Liver (tissue), 9 donors: ENCODE results near the gene B4GALT4. TPM values are rescaled to one million over a fixed set of nuclear protein-coding genes. Genes with fewer than 3 reads are reported as not detected.

Experiments
- DNase-seq: peaks from one replicate; pipeline ENCODE4 v3.0.0-alpha.2; 2017; ENCODE audit warnings: low spot score
- H3K27ac ChIP-seq, 2 donors: one replicate each; pipeline ENCODE4 v1.7.0; 2013; ENCODE audit warnings: inconsistent platforms in 2 of 2, low read length in 2 of 2, control low read depth in 1 of 2, low read depth in 1 of 2, mild to moderate bottlenecking in 1 of 2
- H3K27me3 ChIP-seq, 4 donors: one replicate each; pipeline versions ENCODE4 v1.6.1 to v1.7.0; 2013; ENCODE audit warnings: low read length in 3 of 4, inconsistent platforms in 1 of 4, mild to moderate bottlenecking in 1 of 4, moderate library complexity in 1 of 4; ENCODE audit not compliant: control insufficient read depth in 4 of 4, insufficient read depth in 4 of 4
- H3K36me3 ChIP-seq, 4 donors: one replicate each; pipeline versions ENCODE4 v1.6.1 to v1.7.0; 2013; ENCODE audit warnings: low read length in 3 of 4, mild to moderate bottlenecking in 3 of 4, low read depth in 1 of 4, moderate library complexity in 1 of 4; ENCODE audit not compliant: control insufficient read depth in 4 of 4, insufficient read depth in 3 of 4
- H3K4me1 ChIP-seq, 4 donors: one replicate each; pipeline versions ENCODE4 v1.6.1 to v1.7.0; 2013; ENCODE audit warnings: low read length in 3 of 4, mild to moderate bottlenecking in 3 of 4, moderate library complexity in 1 of 4; ENCODE audit not compliant: control insufficient read depth in 4 of 4, insufficient read depth in 4 of 4
- H3K4me3 ChIP-seq, 3 donors: one replicate each; pipeline versions ENCODE4 v1.6.1 to v1.7.0; 2013; ENCODE audit warnings: low read length in 3 of 3, control low read depth in 1 of 3, low read depth in 1 of 3, mild to moderate bottlenecking in 1 of 3
- H3K9ac ChIP-seq, 2 donors: one replicate each; pipeline ENCODE4 v1.7.0; 2013; ENCODE audit warnings: low read length in 2 of 2, mild to moderate bottlenecking in 2 of 2, moderate library complexity in 2 of 2, control low read depth in 1 of 2, low read depth in 1 of 2
- H3K9me3 ChIP-seq, 4 donors: one replicate each; pipeline versions ENCODE4 v1.6.1 to v1.7.0; 2013; ENCODE audit warnings: low read length in 3 of 4; ENCODE audit not compliant: control insufficient read depth in 4 of 4
- EGR1 ChIP-seq, 2 donors: IDR thresholded peaks; 2 replicates each; pipeline ENCODE4 v1.6.1; 2016 to 2018; ENCODE audit warnings: antibody characterized with exemption in 2 of 2, low read depth in 2 of 2
- FOXA1 ChIP-seq: IDR thresholded peaks from 2 replicates; pipeline ENCODE4 v1.6.1; 2016; ENCODE audit warnings: antibody characterized with exemption
- FOXA2 ChIP-seq: IDR thresholded peaks from 2 replicates; pipeline ENCODE4 v1.6.1; 2016; ENCODE audit warnings: antibody characterized with exemption
- HNF4A ChIP-seq, 2 donors: conservative IDR thresholded peaks; 2 replicates each; pipeline ENCODE4 v1.6.1; 2016; ENCODE audit warnings: antibody characterized with exemption in 2 of 2, mild to moderate bottlenecking in 2 of 2
- JUND ChIP-seq, 2 donors: IDR thresholded peaks; 2 replicates each; pipeline ENCODE4 v1.6.1; 2016; ENCODE audit warnings: antibody characterized with exemption in 2 of 2
- NR2F2 ChIP-seq: IDR thresholded peaks from 2 replicates; pipeline ENCODE4 v1.6.1; 2016; ENCODE audit warnings: antibody characterized with exemption
- RAD21 ChIP-seq, 2 donors: IDR thresholded peaks; 2 replicates each; pipeline ENCODE4 v1.6.1; 2016; ENCODE audit warnings: antibody characterized with exemption in 2 of 2, mild to moderate bottlenecking in 2 of 2
- RXRA ChIP-seq, 2 donors: IDR thresholded peaks; 2 replicates each; pipeline ENCODE4 v1.6.1; 2017 to 2018; ENCODE audit warnings: antibody characterized with exemption in 2 of 2, mild to moderate bottlenecking in 1 of 2
- SP1 ChIP-seq: IDR thresholded peaks from 2 replicates; pipeline ENCODE4 v1.6.1; 2018; ENCODE audit warnings: antibody characterized with exemption, mild to moderate bottlenecking
- TAF1 ChIP-seq: conservative IDR thresholded peaks from 2 replicates; pipeline ENCODE4 v1.6.1; 2016; ENCODE audit warnings: antibody characterized with exemption, mild to moderate bottlenecking
- YY1 ChIP-seq: IDR thresholded peaks from 2 replicates; pipeline ENCODE4 v1.6.1; 2016; ENCODE audit warnings: antibody characterized with exemption, mild to moderate bottlenecking
- WGBS: extraction: QIAGEN DNeasy Blood & Tissue Kit; methylation state at CpG from one replicate; pipeline ENCODE4 v1.1.7; 2013; 5-methylcytosine and 5-hydroxymethylcytosine counted together
- polyA plus RNA-seq, 2 donors: library from polyadenylated mRNA; stranded (reverse) in 1 of 2; unstranded in 1 of 2; fragments of 200-250 nt in 1 of 2; fragments of >200 nt in 1 of 2; fragmentation: Nextera tagmentation in 1 of 2; extraction: Ambion mirVana in 1 of 2; gene quantifications; one replicate each; pipeline versions ENCODE4 v1.2.1 to v1.2.3, GENCODE V29; 2013 to 2015
- total RNA-seq, 2 donors: library from RNA; depleted of rRNA; stranded (reverse); fragments of >200 nt; gene quantifications; one replicate each; pipeline ENCODE4 v1.2.3, GENCODE V29; 2014
- TF ChIP-seq, protein P1 (sequence below): fragments of 150-350 bp; IDR thresholded peaks from 2 replicates; pipeline ENCODE4 v1.5.1; 2017; ENCODE audit warnings: improper control_type of control experiment, low read depth, low read length; ENCODE audit not compliant: missing input control
- TF ChIP-seq, protein P2 (sequence below): IDR thresholded peaks from 2 replicates; pipeline ENCODE4 v1.6.1; 2016; ENCODE audit warnings: antibody characterized with exemption, mild to moderate bottlenecking
- TF ChIP-seq, protein P3 (sequence below): IDR thresholded peaks from 2 replicates; pipeline ENCODE4 v1.6.1; 2016; ENCODE audit warnings: antibody characterized with exemption
- TF ChIP-seq, protein P4 (sequence below): IDR thresholded peaks from 2 replicates; pipeline ENCODE4 v1.6.1; 2016; ENCODE audit warnings: antibody characterized with exemption
- TF ChIP-seq, protein P5 (sequence below): IDR thresholded peaks from 2 replicates; pipeline ENCODE4 v1.6.1; 2016; ENCODE audit warnings: antibody characterized with exemption
- donor health status: healthy.
- donor health status: healthy.
- donor health status: healthy.
- donor health status: healthy.
- donor health status: healthy.

Gene B4GALT4
- total and polyA plus RNA-seq, 4 donors: 9.3 to 14.6 (median 10.5) TPM

DNA sequence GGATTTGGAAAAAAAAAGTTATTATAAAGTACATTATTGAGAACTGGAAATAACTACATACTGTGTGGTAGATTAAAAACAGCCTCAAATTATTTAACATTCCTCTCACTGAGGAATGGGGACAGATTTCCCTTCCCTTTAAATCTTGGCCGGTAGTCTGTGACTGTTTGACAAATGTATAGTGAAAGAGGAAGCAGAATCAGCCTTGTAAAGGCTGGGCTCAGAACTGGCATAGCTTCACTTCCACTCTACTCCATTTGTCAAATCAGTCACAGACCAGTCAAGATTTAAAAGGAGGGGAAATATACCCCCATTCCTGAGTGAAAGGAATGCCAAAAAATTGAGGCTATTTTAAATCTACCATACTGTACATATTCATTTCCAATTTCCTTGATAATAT, 18.2 kb upstream of the B4GALT4 start:
- DNase-seq: no peak
- H3K9ac ChIP-seq: no peak overlapping the region
- 45% methylated on average over 1 of the region's 1 CpG for WGBS
- H3K36me3 ChIP-seq: no peaks in the 10 kb centered on the region
- H3K27me3 ChIP-seq: no peaks in the 10 kb centered on the region
- no peaks in the 10 kb centered on the region for H3K4me1 ChIP-seq
- H3K9me3 ChIP-seq: no peaks in the 10 kb centered on the region
- H3K4me3 ChIP-seq: no peak overlapping the region
- TF ChIP-seq, protein P1, sequence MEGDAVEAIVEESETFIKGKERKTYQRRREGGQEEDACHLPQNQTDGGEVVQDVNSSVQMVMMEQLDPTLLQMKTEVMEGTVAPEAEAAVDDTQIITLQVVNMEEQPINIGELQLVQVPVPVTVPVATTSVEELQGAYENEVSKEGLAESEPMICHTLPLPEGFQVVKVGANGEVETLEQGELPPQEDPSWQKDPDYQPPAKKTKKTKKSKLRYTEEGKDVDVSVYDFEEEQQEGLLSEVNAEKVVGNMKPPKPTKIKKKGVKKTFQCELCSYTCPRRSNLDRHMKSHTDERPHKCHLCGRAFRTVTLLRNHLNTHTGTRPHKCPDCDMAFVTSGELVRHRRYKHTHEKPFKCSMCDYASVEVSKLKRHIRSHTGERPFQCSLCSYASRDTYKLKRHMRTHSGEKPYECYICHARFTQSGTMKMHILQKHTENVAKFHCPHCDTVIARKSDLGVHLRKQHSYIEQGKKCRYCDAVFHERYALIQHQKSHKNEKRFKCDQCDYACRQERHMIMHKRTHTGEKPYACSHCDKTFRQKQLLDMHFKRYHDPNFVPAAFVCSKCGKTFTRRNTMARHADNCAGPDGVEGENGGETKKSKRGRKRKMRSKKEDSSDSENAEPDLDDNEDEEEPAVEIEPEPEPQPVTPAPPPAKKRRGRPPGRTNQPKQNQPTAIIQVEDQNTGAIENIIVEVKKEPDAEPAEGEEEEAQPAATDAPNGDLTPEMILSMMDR: no peak
- no peak for TF ChIP-seq JUND (IDR thresholded peaks at IDR 0.05)
- TF ChIP-seq NR2F2: no peak
- TF ChIP-seq RXRA (IDR thresholded peaks at IDR 0.05): no peak
- TF ChIP-seq FOXA1: no peak
- TF ChIP-seq, protein P2, sequence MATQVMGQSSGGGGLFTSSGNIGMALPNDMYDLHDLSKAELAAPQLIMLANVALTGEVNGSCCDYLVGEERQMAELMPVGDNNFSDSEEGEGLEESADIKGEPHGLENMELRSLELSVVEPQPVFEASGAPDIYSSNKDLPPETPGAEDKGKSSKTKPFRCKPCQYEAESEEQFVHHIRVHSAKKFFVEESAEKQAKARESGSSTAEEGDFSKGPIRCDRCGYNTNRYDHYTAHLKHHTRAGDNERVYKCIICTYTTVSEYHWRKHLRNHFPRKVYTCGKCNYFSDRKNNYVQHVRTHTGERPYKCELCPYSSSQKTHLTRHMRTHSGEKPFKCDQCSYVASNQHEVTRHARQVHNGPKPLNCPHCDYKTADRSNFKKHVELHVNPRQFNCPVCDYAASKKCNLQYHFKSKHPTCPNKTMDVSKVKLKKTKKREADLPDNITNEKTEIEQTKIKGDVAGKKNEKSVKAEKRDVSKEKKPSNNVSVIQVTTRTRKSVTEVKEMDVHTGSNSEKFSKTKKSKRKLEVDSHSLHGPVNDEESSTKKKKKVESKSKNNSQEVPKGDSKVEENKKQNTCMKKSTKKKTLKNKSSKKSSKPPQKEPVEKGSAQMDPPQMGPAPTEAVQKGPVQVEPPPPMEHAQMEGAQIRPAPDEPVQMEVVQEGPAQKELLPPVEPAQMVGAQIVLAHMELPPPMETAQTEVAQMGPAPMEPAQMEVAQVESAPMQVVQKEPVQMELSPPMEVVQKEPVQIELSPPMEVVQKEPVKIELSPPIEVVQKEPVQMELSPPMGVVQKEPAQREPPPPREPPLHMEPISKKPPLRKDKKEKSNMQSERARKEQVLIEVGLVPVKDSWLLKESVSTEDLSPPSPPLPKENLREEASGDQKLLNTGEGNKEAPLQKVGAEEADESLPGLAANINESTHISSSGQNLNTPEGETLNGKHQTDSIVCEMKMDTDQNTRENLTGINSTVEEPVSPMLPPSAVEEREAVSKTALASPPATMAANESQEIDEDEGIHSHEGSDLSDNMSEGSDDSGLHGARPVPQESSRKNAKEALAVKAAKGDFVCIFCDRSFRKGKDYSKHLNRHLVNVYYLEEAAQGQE: no peak
- TF ChIP-seq, protein P3, sequence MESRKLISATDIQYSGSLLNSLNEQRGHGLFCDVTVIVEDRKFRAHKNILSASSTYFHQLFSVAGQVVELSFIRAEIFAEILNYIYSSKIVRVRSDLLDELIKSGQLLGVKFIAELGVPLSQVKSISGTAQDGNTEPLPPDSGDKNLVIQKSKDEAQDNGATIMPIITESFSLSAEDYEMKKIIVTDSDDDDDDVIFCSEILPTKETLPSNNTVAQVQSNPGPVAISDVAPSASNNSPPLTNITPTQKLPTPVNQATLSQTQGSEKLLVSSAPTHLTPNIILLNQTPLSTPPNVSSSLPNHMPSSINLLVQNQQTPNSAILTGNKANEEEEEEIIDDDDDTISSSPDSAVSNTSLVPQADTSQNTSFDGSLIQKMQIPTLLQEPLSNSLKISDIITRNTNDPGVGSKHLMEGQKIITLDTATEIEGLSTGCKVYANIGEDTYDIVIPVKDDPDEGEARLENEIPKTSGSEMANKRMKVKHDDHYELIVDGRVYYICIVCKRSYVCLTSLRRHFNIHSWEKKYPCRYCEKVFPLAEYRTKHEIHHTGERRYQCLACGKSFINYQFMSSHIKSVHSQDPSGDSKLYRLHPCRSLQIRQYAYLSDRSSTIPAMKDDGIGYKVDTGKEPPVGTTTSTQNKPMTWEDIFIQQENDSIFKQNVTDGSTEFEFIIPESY: no peak
- TF ChIP-seq YY1: no peak
- no peak for TF ChIP-seq SP1
- no peak for TF ChIP-seq EGR1 (IDR thresholded peaks at IDR 0.05; ENCODE audit: low read depth in 2 of 2)
- TF ChIP-seq, protein P4, sequence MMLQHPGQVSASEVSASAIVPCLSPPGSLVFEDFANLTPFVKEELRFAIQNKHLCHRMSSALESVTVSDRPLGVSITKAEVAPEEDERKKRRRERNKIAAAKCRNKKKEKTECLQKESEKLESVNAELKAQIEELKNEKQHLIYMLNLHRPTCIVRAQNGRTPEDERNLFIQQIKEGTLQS: no peak
- TF ChIP-seq FOXA2: no peak
- no peak for TF ChIP-seq HNF4A (conservative IDR thresholded peaks at IDR 0.05)
- TF ChIP-seq, protein P5, sequence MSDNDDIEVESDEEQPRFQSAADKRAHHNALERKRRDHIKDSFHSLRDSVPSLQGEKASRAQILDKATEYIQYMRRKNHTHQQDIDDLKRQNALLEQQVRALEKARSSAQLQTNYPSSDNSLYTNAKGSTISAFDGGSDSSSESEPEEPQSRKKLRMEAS: no peak
- TF ChIP-seq TAF1: no peak
- TF ChIP-seq RAD21 (IDR thresholded peaks at IDR 0.05): no peak
- no peak overlapping the region for H3K27ac ChIP-seq
